Neural progenitor cell (in vitro differentiated cells): ENCODE measurements around the gene PRKAG2. TPM values are rescaled to one million over a fixed set of nuclear protein-coding genes. Genes with fewer than 3 reads are reported as not detected.

Experiments used
- DNase-seq: peaks from one replicate; pipeline ENCODE4 v3.0.0-alpha.2; 2016; ENCODE audit warnings: low spot score
- H2AFZ ChIP-seq: fragments of 200-600 bp; sonication (generic); replicated peaks from 2 replicates; pipeline ENCODE4 v1.6.1; 2016; ENCODE audit warnings: antibody characterized with exemption
- H3F3A ChIP-seq: fragments of 200-600 bp; sonication (generic); 2 replicates; pipeline ENCODE4 v1.6.1; 2016; ENCODE audit warnings: antibody characterized with exemption, low read depth
- H3K27ac ChIP-seq: fragments of 200-600 bp; sonication (generic); 2 replicates; pipeline ENCODE4 v1.5.1; 2016; ENCODE audit warnings: mild to moderate bottlenecking
- H3K27me3 ChIP-seq: fragments of 200-600 bp; sonication (generic); 2 replicates; pipeline ENCODE4 v1.6.1; 2016; ENCODE audit warnings: mild to moderate bottlenecking, moderate library complexity
- H3K36me3 ChIP-seq: fragments of 200-600 bp; sonication (generic); 2 replicates; pipeline ENCODE4 v1.5.1; 2016
- H3K4me1 ChIP-seq: fragments of 200-600 bp; sonication (generic); 2 replicates; pipeline ENCODE4 v1.6.1; 2016; ENCODE audit warnings: mixed run types
- H3K4me2 ChIP-seq: fragments of 200-600 bp; sonication (generic); 2 replicates; pipeline ENCODE4 v1.6.1; 2016
- H3K4me3 ChIP-seq: fragments of 200-600 bp; sonication (generic); 2 replicates; pipeline ENCODE4 v1.5.1; 2016
- H3K79me2 ChIP-seq: fragments of 200-600 bp; sonication (generic); 2 replicates; pipeline ENCODE4 v1.6.1; 2016; ENCODE audit warnings: low read depth
- H3K9ac ChIP-seq: fragments of 200-600 bp; sonication (generic); 2 replicates; pipeline ENCODE4 v1.6.1; 2016
- H3K9me3 ChIP-seq: fragments of 200-600 bp; sonication (generic); 2 replicates; pipeline ENCODE4 v1.5.1; 2016; ENCODE audit warnings: low read depth
- H4K20me1 ChIP-seq: fragments of 200-600 bp; sonication (generic); 2 replicates; pipeline ENCODE4 v1.6.1; 2016; ENCODE audit warnings: low read depth
- H3K27ac Mint-ChIP-seq: 3 replicates; pipeline ENCODE4 v1.8.0; 2021; ENCODE audit warnings: mixed read lengths
- H3K27me3 Mint-ChIP-seq: 2 replicates; pipeline ENCODE4 v1.8.0; 2022; ENCODE audit warnings: low read depth, mild to moderate bottlenecking, inconsistent platforms, moderate library complexity, mixed read lengths; ENCODE audit not compliant: insufficient read depth
- H3K36me3 Mint-ChIP-seq: 3 replicates; pipeline ENCODE4 v1.8.0; 2021; ENCODE audit warnings: mixed read lengths
- H3K4me1 Mint-ChIP-seq: 3 replicates; pipeline ENCODE4 v1.8.0; 2021; ENCODE audit warnings: mixed read lengths
- H3K4me3 Mint-ChIP-seq: 3 replicates; pipeline ENCODE4 v1.8.0; 2021; ENCODE audit warnings: mild to moderate bottlenecking, moderate library complexity, mixed read lengths
- H3K9me3 Mint-ChIP-seq: 3 replicates; pipeline ENCODE4 v1.8.0; 2020; ENCODE audit warnings: mixed read lengths
- CTCF ChIP-seq: fragments of 200-600 bp; sonication (generic); IDR thresholded peaks from 2 replicates; pipeline ENCODE4 v1.5.1; 2017; ENCODE audit warnings: antibody characterized with exemption, mild to moderate bottlenecking
- EZH2 ChIP-seq: fragments of 200-600 bp; sonication (generic); IDR thresholded peaks from 2 replicates; pipeline ENCODE4 v1.6.1; 2017; ENCODE audit warnings: antibody characterized with exemption, mild to moderate bottlenecking, moderate library complexity
- EZH2phosphoT487 ChIP-seq: fragments of 200-600 bp; sonication (generic); IDR thresholded peaks from 2 replicates; pipeline ENCODE4 v1.6.1; 2017; ENCODE audit warnings: antibody characterized with exemption
- total RNA-seq: library from RNA; depleted of rRNA; stranded (reverse); fragments of >200 nt; gene quantifications from 2 replicates; pipeline ENCODE4 v1.2.3, GENCODE V29; 2015; ENCODE audit warnings: low replicate concordance

PRKAG2 gene
- total RNA-seq, 1 donor from 2014 or later: 11.4 TPM

GRCh38 chr7:151777495-151777880, 99.4 kb downstream of the PRKAG2 start:
- H3K9me3 Mint-ChIP-seq: peaks cover 7% of the 10 kb centered on the region
- peaks cover 14% of the 10 kb centered on the region for H3K27me3 Mint-ChIP-seq
- H3K4me1 Mint-ChIP-seq: no peaks in the 10 kb centered on the region
- Histone ChIP-seq H3K27me3 (peaks cover 3% of the 10 kb centered on the region), H4K20me1 (no peaks in the 10 kb centered on the region), H3K36me3 (no peaks in the 10 kb centered on the region), H2AFZ (no peak overlapping the region), H3K4me3 (no peak overlapping the region), H3K79me2 (no peaks in the 10 kb centered on the region), H3K4me1 (no peaks in the 10 kb centered on the region), H3K4me2 (no peak overlapping the region), H3K9ac (no peak overlapping the region), H3K27ac (no peak overlapping the region), H3F3A (no peaks in the 10 kb centered on the region), H3K9me3 (no peaks in the 10 kb centered on the region)
- H3K4me3 Mint-ChIP-seq: no peak overlapping the region
- no peak for DNase-seq
- no peak for TF ChIP-seq EZH2
- no peak for TF ChIP-seq CTCF
- no peak for TF ChIP-seq EZH2phosphoT487
- no peaks in the 10 kb centered on the region for H3K36me3 Mint-ChIP-seq
- no peak overlapping the region for H3K27ac Mint-ChIP-seq

GRCh38 chr7:151776876-151777494, 99.9 kb downstream of the PRKAG2 start:
- Mint-ChIP-seq H3K9me3 (peaks cover 7% of the 10 kb centered on the region), H3K27ac (no peak overlapping the region)

DNA sequence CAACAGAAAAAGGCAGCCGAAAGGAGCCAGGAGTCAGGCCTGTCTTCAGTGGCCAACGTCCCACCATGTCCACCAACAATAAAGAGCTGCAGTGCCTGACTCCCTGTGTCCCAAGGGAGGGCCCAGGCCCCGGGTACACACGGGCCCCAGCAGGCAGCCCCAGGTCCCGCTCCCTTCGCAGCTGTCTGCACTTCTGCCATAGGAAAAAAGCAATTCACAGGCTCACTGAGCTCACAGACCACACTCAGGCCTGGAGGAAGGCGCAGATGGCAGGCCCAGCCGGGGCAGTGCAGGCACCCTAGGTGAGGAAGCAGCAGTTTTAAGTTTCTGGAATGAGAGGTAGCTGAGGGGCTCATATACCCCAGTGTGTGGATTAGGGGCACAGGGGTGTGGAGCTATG, 100.5 kb downstream of the PRKAG2 start:
- H3K36me3 Mint-ChIP-seq: no peaks in the 10 kb centered on the region
- H3K4me3 Mint-ChIP-seq: no peak overlapping the region
- H3K79me2 ChIP-seq: no peaks in the 10 kb centered on the region
- H3K4me1 ChIP-seq: no peaks in the 10 kb centered on the region
- no peaks in the 10 kb centered on the region for H3F3A ChIP-seq
- H3K27ac Mint-ChIP-seq: no peak overlapping the region
- no peak overlapping the region for H3K9ac ChIP-seq
- H3K36me3 ChIP-seq: no peaks in the 10 kb centered on the region
- no peak overlapping the region for H3K27ac ChIP-seq
- H4K20me1 ChIP-seq: no peaks in the 10 kb centered on the region
- no peaks in the 10 kb centered on the region for H3K4me1 Mint-ChIP-seq
- no peak overlapping the region for H2AFZ ChIP-seq
- peaks cover 14% of the 10 kb centered on the region for H3K27me3 Mint-ChIP-seq
- TF ChIP-seq CTCF (no peak), EZH2phosphoT487 (no peak), EZH2 (no peak)
- H3K4me2 ChIP-seq: no peak overlapping the region
- no peaks in the 10 kb centered on the region for H3K9me3 ChIP-seq
- H3K4me3 ChIP-seq: no peak overlapping the region
- peaks cover 7% of the 10 kb centered on the region for H3K9me3 Mint-ChIP-seq
- no peaks in the 10 kb centered on the region for H3K27me3 ChIP-seq
- no peak for DNase-seq

More at GRCh38 chr7:151776876-151777494, 99.9 kb downstream of the PRKAG2 start:
- Mint-ChIP-seq H3K4me3 (no peak overlapping the region), H3K4me1 (no peaks in the 10 kb centered on the region), H3K27me3 (peaks cover 14% of the 10 kb centered on the region), H3K36me3 (no peaks in the 10 kb centered on the region)
- H4K20me1 ChIP-seq: no peaks in the 10 kb centered on the region
- no peak overlapping the region for H2AFZ ChIP-seq
- H3K9ac ChIP-seq: no peak overlapping the region
- no peaks in the 10 kb centered on the region for H3K79me2 ChIP-seq
- no peak overlapping the region for H3K27ac ChIP-seq
- H3K9me3 ChIP-seq: no peaks in the 10 kb centered on the region
- no peak for DNase-seq
- no peaks in the 10 kb centered on the region for H3K27me3 ChIP-seq
- no peaks in the 10 kb centered on the region for H3K36me3 ChIP-seq
- H3K4me2 ChIP-seq: no peak overlapping the region
- no peak overlapping the region for H3K4me3 ChIP-seq
- TF ChIP-seq EZH2phosphoT487 (no peak), EZH2 (no peak), CTCF (no peak)
- no peaks in the 10 kb centered on the region for H3K4me1 ChIP-seq
- H3F3A ChIP-seq: no peaks in the 10 kb centered on the region
